Activated naive CD8-positive, alpha-beta T cell treated with anti-CD3 and anti-CD28 coated beads, Interleukin-2, amount 10 ng/mL, durations not matched to agents 7 days and 5 days (primary cell): Measurements from ENCODE around the gene CCT7. TPM values are rescaled to one million over a fixed set of nuclear protein-coding genes. Genes with fewer than 3 reads are reported as not detected.

Experiments
- ATAC-seq: fragments of 150-1000 bp; cut with Tn5 transposase; one replicate; pipeline ENCODE4 v1.10.0; 2021; ENCODE audit warnings: low read depth, moderate library complexity
- POLR2A ChIA-PET: fragments of 350-600 bp; sonication (Branson Sonifier 250); formaldehyde crosslinking; loops from one replicate; lab custom pipeline; 2021; ENCODE audit warnings: antibody characterized with exemption; lab: Charles Lee
- DNase-seq: peaks from one replicate; pipeline ENCODE4 v3.0.0; 2021
- H3K27ac Mint-ChIP-seq: one replicate; pipeline ENCODE4 v1.8.0; 2022; ENCODE audit warnings: mild to moderate bottlenecking, mixed read lengths
- H3K27me3 Mint-ChIP-seq: one replicate; pipeline ENCODE4 v1.8.0; 2022; ENCODE audit warnings: mild to moderate bottlenecking, moderate library complexity, mixed read lengths
- H3K36me3 Mint-ChIP-seq: one replicate; pipeline ENCODE4 v1.8.0; 2021; ENCODE audit warnings: mild to moderate bottlenecking, mixed read lengths
- H3K4me1 Mint-ChIP-seq: one replicate; pipeline ENCODE4 v1.8.0; 2021; ENCODE audit warnings: mixed read lengths
- H3K4me3 Mint-ChIP-seq: one replicate; pipeline ENCODE4 v1.8.0; 2022; ENCODE audit warnings: mild to moderate bottlenecking, moderate library complexity, mixed read lengths
- H3K9me3 Mint-ChIP-seq: one replicate; pipeline ENCODE4 v1.8.0; 2021; ENCODE audit warnings: mixed read lengths
- total RNA-seq, 2 experiments: library from RNA; stranded (reverse); gene quantifications; one replicate each; pipeline ENCODE4 v1.2.3, GENCODE V29; 2021

CCT7 gene
- total RNA-seq, 2 experiments from 2014 or later: 243 to 271 TPM

DNA sequence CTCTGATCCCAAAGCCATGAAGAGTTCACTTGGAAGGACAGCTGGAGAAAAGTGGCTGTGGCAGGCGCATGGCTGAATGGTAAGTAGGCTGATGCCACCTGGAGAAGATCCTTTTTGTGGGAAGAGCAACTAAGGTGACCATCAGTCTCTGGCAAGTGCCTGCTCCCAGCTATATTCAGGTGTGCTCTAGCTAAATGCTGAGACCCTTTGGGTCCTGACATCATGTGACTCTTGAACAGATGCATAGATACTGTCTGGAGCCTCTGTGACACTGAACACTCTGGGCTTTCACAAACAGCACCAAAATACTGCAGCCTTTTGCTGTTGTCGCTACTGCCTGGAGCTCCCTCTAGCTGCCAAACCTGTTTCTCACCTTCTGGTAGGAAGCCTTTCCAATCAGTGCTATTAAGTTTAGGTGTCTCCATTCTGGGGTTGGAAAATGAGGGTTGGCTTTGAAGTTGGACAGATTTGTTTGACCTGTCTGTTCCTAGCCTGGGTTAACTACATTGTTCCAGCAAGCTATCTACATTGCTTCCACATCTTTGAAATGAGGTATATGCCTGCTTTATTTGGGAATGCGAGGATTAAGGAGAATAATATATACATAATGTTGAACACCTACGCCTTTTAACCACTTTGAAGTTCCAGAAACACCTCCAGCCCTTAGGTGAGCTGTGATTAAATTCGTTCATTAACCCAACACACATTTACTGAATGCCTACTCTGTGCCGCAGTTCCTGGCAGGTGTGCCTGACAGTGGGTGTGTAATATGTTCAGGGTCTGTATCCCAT, 56.1 kb downstream of the CCT7 start:
- no peaks in the 10 kb centered on the region for H3K9me3 Mint-ChIP-seq
- peaks cover 53% of the 10 kb centered on the region for H3K27me3 Mint-ChIP-seq
- H3K27ac Mint-ChIP-seq: no peak overlapping the region
- H3K4me1 Mint-ChIP-seq: peaks cover 20% of the 10 kb centered on the region
- ATAC-seq (no peak), DNase-seq (no peak)
- H3K4me3 Mint-ChIP-seq: no peak overlapping the region
- no peaks in the 10 kb centered on the region for H3K36me3 Mint-ChIP-seq
- POLR2A ChIA-PET: interaction anchor here (0.8 to 1.7 kb wide), 4 partner anchors 21 to 57 kb away, joined by 3 to 7 read pairs (median 4); partner anchors contain the start of gene PRADC1

DNA sequence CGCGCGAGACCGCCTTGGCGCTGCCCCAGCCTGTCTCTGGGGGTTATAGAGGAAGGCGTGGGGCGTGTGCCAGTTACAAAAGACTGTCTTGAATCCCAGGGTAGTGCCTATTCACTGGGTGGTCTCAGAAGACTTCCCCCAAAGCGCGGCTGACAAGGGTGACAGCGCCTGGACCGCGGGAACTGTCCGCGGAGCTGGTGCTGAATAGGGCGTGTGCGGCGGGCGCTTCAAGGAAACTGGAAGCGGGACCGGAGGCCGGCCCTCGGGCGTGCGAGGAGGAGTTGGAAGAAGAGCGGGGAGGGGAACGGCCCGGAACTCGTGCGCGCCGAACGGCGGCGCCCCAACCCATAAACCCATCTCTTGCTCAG, 57.0 kb downstream of the CCT7 start:
- no peaks in the 10 kb centered on the region for H3K9me3 Mint-ChIP-seq
- DNase-seq (peak; percentile 84), ATAC-seq (peak; percentile 28)
- no peaks in the 10 kb centered on the region for H3K36me3 Mint-ChIP-seq
- peaks cover 11% of the 10 kb centered on the region for H3K4me1 Mint-ChIP-seq
- peaks cover 61% of the 10 kb centered on the region for H3K27me3 Mint-ChIP-seq
- peak overlapping the region; percentile 73 for H3K4me3 Mint-ChIP-seq
- no peak overlapping the region for H3K27ac Mint-ChIP-seq
- POLR2A ChIA-PET: interaction anchor here (1.4 kb wide), 1 partner anchor 58 kb away, joined by 4 read pairs; the partner anchor contains the start of gene PRADC1

DNA sequence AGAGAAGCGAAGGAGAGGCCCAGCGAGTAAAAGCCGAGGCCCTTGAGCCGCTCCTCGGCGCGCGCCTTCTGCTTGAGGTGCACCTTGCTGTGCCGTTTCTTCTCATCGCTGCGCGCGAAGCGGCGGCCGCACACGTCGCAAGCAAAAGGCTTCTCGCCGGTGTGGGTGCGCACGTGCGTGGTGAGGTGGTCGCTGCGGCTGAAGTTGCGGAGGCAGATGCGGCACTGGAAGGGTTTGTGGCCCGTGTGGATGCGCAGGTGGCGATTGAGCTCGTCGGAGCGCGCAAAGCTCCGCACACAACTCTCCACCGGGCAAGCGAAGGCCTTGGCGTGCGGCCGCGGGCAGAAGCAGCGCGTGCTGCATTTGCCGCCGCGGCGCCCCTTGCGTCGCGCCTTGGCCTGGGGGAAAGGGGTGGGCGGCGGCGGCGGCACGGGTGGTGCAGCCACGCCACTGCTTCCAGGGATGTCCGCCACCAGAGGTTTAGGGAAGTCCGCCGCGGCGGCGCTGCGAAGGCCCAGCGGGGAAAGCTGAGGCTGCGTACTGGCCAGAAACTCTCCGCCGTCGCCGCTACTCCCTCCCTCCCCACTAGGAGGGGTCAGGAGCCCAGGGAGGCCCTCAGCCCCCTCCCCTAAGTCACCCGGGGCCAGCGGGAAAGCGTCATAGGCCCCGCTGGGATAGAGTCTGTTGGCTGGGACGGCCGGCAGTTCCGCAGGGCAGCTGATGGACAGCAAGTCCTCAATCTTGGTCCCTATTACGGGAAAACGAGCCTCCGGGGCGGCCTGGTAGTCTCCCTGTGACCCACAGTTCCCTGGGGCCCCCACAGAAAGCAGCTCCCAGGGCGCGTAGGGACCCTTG, 57.6 kb downstream of the CCT7 start:
- DNase-seq: no peak
- ATAC-seq: peak; percentile 2
- Mint-ChIP-seq H3K4me1 (peaks cover 9% of the 10 kb centered on the region), H3K9me3 (no peaks in the 10 kb centered on the region), H3K27ac (no peak overlapping the region), H3K4me3 (peak overlapping the region; percentile 73), H3K36me3 (no peaks in the 10 kb centered on the region), H3K27me3 (peaks cover 67% of the 10 kb centered on the region)
- POLR2A ChIA-PET: interaction anchor here (1.0 to 1.9 kb wide), 2 partner anchors 7 to 59 kb away, joined by 3 to 7 read pairs; partner anchors contain the start of genes FBXO41 and PRADC1

DNA sequence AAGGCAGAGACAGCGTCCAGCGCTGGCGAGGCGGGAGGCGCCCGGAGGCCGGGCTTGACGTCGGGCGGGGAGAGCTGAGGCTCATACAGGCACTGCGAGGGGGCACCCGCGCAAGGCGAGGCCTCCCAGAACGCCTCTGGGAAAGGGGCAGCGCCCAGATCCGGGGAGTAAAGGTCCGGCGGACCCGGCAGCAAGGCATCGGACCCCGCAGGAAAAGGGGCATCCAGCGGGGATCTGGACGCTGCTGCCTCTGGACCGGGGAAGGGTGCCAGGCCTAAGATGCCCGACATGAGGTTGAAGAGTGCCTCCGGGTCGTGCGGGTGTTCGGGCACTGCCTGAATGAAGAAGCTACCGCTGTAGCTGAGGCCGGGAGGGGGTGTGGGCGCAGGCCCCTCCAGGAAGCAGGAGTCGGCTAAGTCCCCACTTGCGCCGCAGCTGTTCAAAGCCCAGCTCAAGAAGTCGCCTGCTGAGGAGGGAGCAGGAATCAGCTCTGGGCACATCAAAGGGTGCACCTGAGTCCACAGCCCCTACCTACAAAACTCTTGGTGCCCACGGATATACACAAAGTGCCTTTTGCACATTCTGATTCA, 58.3 kb downstream of the CCT7 start:
- ATAC-seq (no peak), DNase-seq (peak; percentile 38)
- Mint-ChIP-seq H3K36me3 (no peaks in the 10 kb centered on the region), H3K27me3 (peaks cover 73% of the 10 kb centered on the region), H3K4me1 (peaks cover 8% of the 10 kb centered on the region), H3K9me3 (no peaks in the 10 kb centered on the region), H3K4me3 (peak overlapping the region; percentile 61), H3K27ac (no peak overlapping the region)
- POLR2A ChIA-PET: interaction anchor here (1.0 to 1.9 kb wide), 2 partner anchors 8 to 59 kb away, joined by 3 to 7 read pairs; partner anchors contain the start of genes FBXO41 and PRADC1

DNA sequence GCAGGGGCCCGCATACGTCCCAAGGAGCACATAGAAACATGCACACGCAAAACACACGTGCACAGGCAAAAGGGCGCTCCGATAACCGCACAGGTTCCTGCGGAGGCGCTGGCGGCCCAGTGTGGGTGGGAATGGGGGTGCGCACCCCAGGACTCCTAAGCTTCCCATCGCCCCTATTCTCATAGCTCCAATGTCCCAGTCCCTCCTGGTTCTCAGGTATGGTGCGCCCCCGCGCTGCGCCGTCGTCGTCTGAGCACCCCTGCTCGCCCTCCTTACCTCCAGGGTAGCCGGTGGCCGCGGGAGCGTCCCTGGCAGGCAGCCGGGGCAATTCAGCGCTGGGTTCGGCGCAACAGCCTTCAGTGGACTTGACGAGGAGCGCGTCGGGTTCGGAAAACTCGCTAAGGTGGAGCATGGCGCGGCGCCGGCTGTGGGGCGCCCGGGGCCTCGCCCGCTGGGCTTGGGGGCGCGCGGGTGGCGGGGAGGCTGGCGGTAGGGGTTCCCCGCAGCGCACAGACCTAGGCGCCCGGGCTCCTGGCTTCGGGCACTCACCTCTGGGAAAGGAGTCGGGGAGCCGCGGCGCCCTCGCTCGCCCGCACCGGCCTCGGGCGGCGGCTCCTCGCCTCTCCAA, 58.9 kb downstream of the CCT7 start:
- H3K4me1 Mint-ChIP-seq: peaks cover 8% of the 10 kb centered on the region
- DNase-seq (no peak), ATAC-seq (no peak)
- H3K27ac Mint-ChIP-seq: no peak overlapping the region
- peaks cover 79% of the 10 kb centered on the region for H3K27me3 Mint-ChIP-seq
- POLR2A ChIA-PET: interaction anchor here (0.8 to 2.0 kb wide), 5 partner anchors 9 to 93 kb away, joined by 3 to 10 read pairs (median 3); partner anchors contain the start of genes ALMS1, CCT7, FBXO41 and PRADC1
- peak overlapping the region; percentile 61 for H3K4me3 Mint-ChIP-seq
- H3K9me3 Mint-ChIP-seq: no peaks in the 10 kb centered on the region
- H3K36me3 Mint-ChIP-seq: no peaks in the 10 kb centered on the region

DNA sequence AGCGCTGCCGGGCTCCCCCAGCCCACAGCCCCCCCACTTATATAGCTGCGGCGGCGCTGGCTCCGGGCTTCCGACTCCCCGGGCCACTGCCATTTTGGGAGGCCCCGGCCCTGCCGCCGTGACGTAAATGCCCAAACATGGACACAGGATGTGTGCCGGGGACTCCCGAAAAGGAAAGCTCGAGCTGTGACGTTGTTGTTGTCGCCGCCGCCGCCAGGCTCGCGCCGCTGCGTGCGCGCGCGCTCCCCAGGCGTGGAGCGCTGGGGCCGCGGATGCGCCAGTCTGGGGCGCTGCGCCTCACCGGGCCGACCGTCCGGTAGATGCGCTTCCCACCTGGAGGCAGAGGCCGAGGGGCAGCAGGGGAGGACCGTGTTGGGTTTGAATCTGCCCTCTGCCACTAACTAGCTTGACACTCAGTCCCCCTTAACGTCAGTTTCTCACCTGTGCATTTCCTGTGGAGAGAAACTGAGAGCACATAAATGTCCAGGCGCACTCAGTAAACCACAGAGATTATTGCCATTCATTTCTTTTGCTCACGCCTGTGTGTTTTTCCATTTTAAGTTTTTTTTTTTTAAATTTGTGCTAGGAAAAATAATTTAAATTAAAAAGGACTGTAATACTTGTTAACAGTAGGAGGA, 59.5 kb downstream of the CCT7 start, which contains the start of gene EGR4:
TSS of gene EGR4 (minus strand) at position 15 of the 638 bp plus-strand sequence. CDS start 231 bp downstream, outside the sequence.
- H3K4me3 Mint-ChIP-seq: peak within 1 kb of the TSS; percentile 74
- H3K27me3 Mint-ChIP-seq: peaks cover 75% of the 10 kb centered on the region
- peaks cover 4% of the 10 kb centered on the region for H3K4me1 Mint-ChIP-seq
- POLR2A ChIA-PET: interaction anchor here (0.8 to 2.0 kb wide), 4 partner anchors 9 to 92 kb away, joined by 3 to 10 read pairs (median 5); partner anchors contain the start of genes ALMS1, CCT7, FBXO41 and PRADC1
- no peaks in the 10 kb centered on the region for H3K9me3 Mint-ChIP-seq
- ATAC-seq: peak; percentile 89
- H3K27ac Mint-ChIP-seq: no peak within 1 kb of the TSS
- no peaks in the 10 kb centered on the region for H3K36me3 Mint-ChIP-seq
- DNase-seq: peak; percentile 85

DNA sequence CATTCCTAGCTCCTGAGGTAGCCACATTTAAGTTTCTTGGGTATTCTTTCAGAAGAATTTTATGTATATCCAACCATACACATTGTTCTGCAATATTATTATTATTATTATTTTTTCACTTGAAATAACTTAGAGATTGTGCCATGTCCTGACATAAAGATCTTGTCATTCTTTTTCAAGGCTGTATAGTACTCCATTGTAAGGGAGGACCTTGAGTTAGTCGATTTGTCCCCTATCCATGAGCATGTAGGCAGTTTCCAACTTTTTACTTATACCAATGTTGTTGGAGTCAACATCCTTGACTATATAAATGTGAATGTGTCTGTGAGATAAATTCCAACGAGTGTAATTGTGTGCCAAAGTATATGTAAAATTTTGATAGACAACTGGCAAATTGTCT, 60.1 kb downstream of the CCT7 start:
- Mint-ChIP-seq H3K27me3 (peaks cover 73% of the 10 kb centered on the region), H3K4me1 (peaks cover 4% of the 10 kb centered on the region), H3K27ac (no peak overlapping the region), H3K9me3 (no peaks in the 10 kb centered on the region), H3K4me3 (no peak overlapping the region), H3K36me3 (no peaks in the 10 kb centered on the region)
- POLR2A ChIA-PET: interaction anchor here (2.0 kb wide), 1 partner anchor 91 kb away, joined by 10 read pairs; the partner anchor contains the start of gene ALMS1
- ATAC-seq (no peak), DNase-seq (no peak)

DNA sequence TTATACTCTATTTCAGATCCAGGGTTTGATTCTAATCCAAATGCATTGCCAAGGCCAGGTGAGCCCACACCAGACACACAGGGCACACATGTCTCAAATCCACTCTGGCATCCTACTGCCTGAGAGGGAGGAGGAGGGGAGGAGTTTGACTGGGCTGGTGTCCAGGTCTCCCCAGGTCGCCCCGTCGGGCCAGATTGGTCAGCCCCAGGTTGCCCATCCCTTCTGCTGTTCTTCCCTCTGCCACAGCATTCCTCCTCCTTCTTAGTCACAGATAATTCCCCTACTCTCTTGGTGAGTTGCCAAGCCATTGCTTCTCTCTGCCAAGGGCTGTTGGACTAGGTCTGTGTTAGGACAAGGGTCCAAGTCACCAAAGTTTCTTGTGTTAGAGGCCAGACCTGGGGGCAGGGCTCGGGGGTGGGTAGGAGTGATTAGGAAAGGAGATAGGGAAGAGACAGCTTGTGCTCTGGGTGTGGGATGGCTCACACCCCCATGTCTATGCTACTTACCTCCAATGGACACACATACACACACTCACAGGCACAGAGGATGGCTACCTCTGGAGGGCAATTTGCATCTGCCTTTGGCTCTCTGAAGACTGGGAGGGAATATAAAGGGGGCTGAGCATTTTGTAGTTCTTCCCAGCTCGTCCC, 61.8 kb downstream of the CCT7 start:
- Mint-ChIP-seq H3K9me3 (no peaks in the 10 kb centered on the region), H3K36me3 (no peaks in the 10 kb centered on the region), H3K4me3 (no peak overlapping the region), H3K4me1 (peaks cover 1% of the 10 kb centered on the region), H3K27me3 (peaks cover 72% of the 10 kb centered on the region), H3K27ac (no peak overlapping the region)
- ATAC-seq (no peak), DNase-seq (no peak)
- POLR2A ChIA-PET: no interaction called here

DNA sequence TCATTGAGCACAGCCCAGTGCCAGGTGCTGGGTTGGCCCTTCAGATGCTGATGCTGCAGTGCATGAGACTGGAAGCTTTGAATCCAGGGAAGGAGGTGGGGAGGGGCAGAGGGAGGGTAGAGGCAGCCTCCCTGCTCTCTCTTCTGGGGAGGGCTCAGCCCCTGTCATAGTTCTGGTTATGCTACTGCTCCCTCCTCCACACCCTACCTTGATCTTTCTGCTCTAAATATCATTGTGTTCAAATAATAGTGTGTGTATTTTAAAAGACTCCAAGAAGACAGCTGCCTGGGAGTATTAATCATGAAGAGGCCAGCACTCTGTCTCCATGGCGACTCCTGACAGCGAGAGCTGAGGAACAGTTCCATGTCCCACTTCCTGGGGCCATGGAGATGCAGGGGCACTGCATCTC, 63.0 kb downstream of the CCT7 start:
- H3K27me3 Mint-ChIP-seq: peaks cover 65% of the 10 kb centered on the region
- DNase-seq (no peak), ATAC-seq (no peak)
- no peaks in the 10 kb centered on the region for H3K9me3 Mint-ChIP-seq
- POLR2A ChIA-PET: no interaction called here
- H3K4me3 Mint-ChIP-seq: no peak overlapping the region
- H3K36me3 Mint-ChIP-seq: no peaks in the 10 kb centered on the region
- peaks cover 1% of the 10 kb centered on the region for H3K4me1 Mint-ChIP-seq
- no peak overlapping the region for H3K27ac Mint-ChIP-seq

DNA sequence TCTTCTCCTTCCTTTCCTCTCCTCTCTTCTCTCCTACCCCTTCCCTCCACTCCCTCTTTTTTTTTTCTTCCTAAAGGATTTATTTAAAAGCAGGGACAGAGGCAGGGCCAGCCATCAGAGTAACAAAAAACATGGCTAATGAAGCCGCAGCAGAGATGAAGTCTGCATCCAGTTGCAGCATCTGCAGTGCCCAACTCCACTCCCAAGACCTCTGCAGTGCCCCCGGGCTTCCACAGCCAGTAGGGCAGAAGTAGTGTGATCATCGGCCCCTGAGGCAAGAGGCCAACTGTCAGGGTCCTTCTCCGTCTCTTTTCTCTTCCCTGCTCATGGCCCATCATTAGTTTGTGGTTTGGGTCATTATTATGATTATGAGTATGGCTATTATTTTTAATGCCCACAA, 63.5 kb downstream of the CCT7 start:
- H3K4me3 Mint-ChIP-seq: no peak overlapping the region
- H3K36me3 Mint-ChIP-seq: no peaks in the 10 kb centered on the region
- no peak for ATAC-seq
- POLR2A ChIA-PET: no interaction called here
- H3K27me3 Mint-ChIP-seq: peaks cover 66% of the 10 kb centered on the region
- H3K9me3 Mint-ChIP-seq: no peaks in the 10 kb centered on the region
- no peak for DNase-seq
- peaks cover 1% of the 10 kb centered on the region for H3K4me1 Mint-ChIP-seq
- H3K27ac Mint-ChIP-seq: no peak overlapping the region

DNA sequence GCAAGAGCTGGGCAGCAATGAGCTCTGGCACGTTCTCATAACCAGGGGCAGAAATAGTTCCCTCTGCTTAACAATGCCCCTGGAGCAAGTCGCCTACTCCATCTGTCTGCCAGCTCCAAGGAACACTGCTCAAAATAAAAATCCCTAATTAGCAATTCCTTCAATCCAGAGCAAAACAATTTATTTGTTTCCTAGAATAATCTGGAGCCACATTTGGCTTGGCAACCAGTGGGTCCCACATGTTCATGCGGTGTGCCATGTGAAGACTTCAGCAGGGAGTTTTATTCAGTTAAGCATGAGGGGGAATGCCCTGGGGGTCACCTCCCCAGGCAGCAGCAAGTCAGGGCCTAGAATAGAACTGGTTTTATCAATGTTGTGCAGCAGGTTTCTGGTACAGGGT, 66.8 kb downstream of the CCT7 start:
- H3K36me3 Mint-ChIP-seq: no peaks in the 10 kb centered on the region
- H3K4me3 Mint-ChIP-seq: no peak overlapping the region
- no peak for ATAC-seq

DNA sequence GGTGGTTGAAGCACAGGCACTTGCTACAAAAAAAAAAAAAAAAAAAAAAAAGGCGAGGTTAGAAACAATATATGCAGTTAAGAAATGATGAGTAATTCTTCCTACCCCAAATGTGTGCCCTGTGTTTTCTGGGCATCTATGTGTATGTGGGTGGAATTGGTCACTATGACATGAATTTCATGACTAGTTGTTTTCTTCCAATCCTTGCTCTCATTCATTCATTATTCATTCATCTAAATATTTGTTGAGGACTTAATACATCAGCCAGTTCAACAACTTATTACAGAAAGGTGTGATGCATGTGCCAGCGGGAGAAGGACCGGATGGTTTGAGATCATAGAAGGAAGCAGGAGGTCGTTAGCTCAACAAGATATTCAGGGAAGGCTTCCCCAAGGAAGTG, 67.5 kb downstream of the CCT7 start:
- no peak for ATAC-seq
- DNase-seq: no peak
- Mint-ChIP-seq H3K27me3 (peaks cover 59% of the 10 kb centered on the region), H3K4me3 (no peak overlapping the region), H3K9me3 (no peaks in the 10 kb centered on the region), H3K27ac (no peak overlapping the region), H3K4me1 (no peaks in the 10 kb centered on the region), H3K36me3 (no peaks in the 10 kb centered on the region)
- POLR2A ChIA-PET: no interaction called here

More for the DNA sequence above, 66.8 kb downstream of the CCT7 start:
- Mint-ChIP-seq H3K27me3 (peaks cover 63% of the 10 kb centered on the region), H3K9me3 (no peaks in the 10 kb centered on the region), H3K4me1 (no peaks in the 10 kb centered on the region), H3K27ac (no peak overlapping the region)
- POLR2A ChIA-PET: no interaction called here
- no peak for DNase-seq
